ENCODE results near the gene P2RY6.
"Not testable (repeated sequence)": the region's sequence is repeated elsewhere in the genome, so short reads cannot be mapped to it uniquely, and the experiment has no call there.

Gene P2RY6

GRCh38 chr11:73271478-73271865, 666 bp upstream of the P2RY6 start:
- not testable (repeated sequence) for H3K4me3 ChIP-seq (ENCODE audit: low read length); DNase-seq (ENCODE audit: low read depth, low spot score)

- no peak overlapping the region for H3K4me3 ChIP-seq (ENCODE audit: low read length)
- DNase-seq (ENCODE audit: low read depth, low spot score): no peak
Observed at GRCh38 chr11:73272680-73273038, 521 bp downstream of the P2RY6 start.

- DNase-seq (ENCODE audit: low read depth, low spot score): no peak
- H3K4me3 ChIP-seq (ENCODE audit: low read length): no peak overlapping the region
Observed at GRCh38 chr11:73273222-73273895, 1.2 kb downstream of the P2RY6 start.

GRCh38 chr11:73274191-73274590, 2.1 kb downstream of the P2RY6 start:
- not testable (repeated sequence) for DNase-seq (ENCODE audit: low read depth, low spot score)

GRCh38 chr11:73274722-73275380, 2.7 kb downstream of the P2RY6 start:
- no peak for DNase-seq (ENCODE audit: low read depth, low spot score)
- H3K4me3 ChIP-seq (ENCODE audit: low read length): no peak overlapping the region

More at GRCh38 chr11:73274191-73274590, 2.1 kb downstream of the P2RY6 start:
- H3K4me3 ChIP-seq (ENCODE audit: low read length): not testable (repeated sequence)

GRCh38 chr11:73275381-73275750, 3.2 kb downstream of the P2RY6 start:
- no peak overlapping the region for H3K4me3 ChIP-seq (ENCODE audit: low read length)
- no peak for DNase-seq (ENCODE audit: low read depth, low spot score)

GRCh38 chr11:73277467-73277866, 5.3 kb downstream of the P2RY6 start:
- no peak overlapping the region for H3K4me3 ChIP-seq (ENCODE audit: low read length)
- DNase-seq (ENCODE audit: low read depth, low spot score): no peak

GRCh38 chr11:73280626-73281025, 8.5 kb downstream of the P2RY6 start:
- no peak overlapping the region for H3K4me3 ChIP-seq (ENCODE audit: low read length)
- DNase-seq (ENCODE audit: low read depth, low spot score): no peak

- DNase-seq (ENCODE audit: low read depth, low spot score): no peak
- H3K4me3 ChIP-seq (ENCODE audit: low read length): no peak overlapping the region
Observed at GRCh38 chr11:73281201-73281741, 9.1 kb downstream of the P2RY6 start.

GRCh38 chr11:73281796-73282660, 9.9 kb downstream of the P2RY6 start:
- no peak overlapping the region for H3K4me3 ChIP-seq (ENCODE audit: low read length)
- DNase-seq (ENCODE audit: low read depth, low spot score): no peak

GRCh38 chr11:73283276-73284000, 11.3 kb downstream of the P2RY6 start:
- DNase-seq (ENCODE audit: low read depth, low spot score): no peak
- no peak overlapping the region for H3K4me3 ChIP-seq (ENCODE audit: low read length)

GRCh38 chr11:73284106-73284505, 12.0 kb downstream of the P2RY6 start:
- no peak overlapping the region for H3K4me3 ChIP-seq (ENCODE audit: low read length)
- DNase-seq (ENCODE audit: low read depth, low spot score): no peak

- no peak for DNase-seq (ENCODE audit: low read depth, low spot score)
- no peak overlapping the region for H3K4me3 ChIP-seq (ENCODE audit: low read length)
Observed at GRCh38 chr11:73285721-73286120, 13.6 kb downstream of the P2RY6 start.

GRCh38 chr11:73286240-73286810, 14.2 kb downstream of the P2RY6 start:
- DNase-seq (ENCODE audit: low read depth, low spot score): no peak

GRCh38 chr11:73287400-73288101, 15.4 kb downstream of the P2RY6 start:
- DNase-seq (ENCODE audit: low read depth, low spot score): no peak

More at GRCh38 chr11:73286240-73286810, 14.2 kb downstream of the P2RY6 start:
- no peak overlapping the region for H3K4me3 ChIP-seq (ENCODE audit: low read length)

GRCh38 chr11:73288192-73288872, 16.2 kb downstream of the P2RY6 start:
- no peak overlapping the region for H3K4me3 ChIP-seq (ENCODE audit: low read length)
- DNase-seq (ENCODE audit: low read depth, low spot score): no peak

More at GRCh38 chr11:73287400-73288101, 15.4 kb downstream of the P2RY6 start:
- H3K4me3 ChIP-seq (ENCODE audit: low read length): no peak overlapping the region

- no peak overlapping the region for H3K4me3 ChIP-seq (ENCODE audit: low read length)
- DNase-seq (ENCODE audit: low read depth, low spot score): no peak
Observed at GRCh38 chr11:73288873-73289707, 17.0 kb downstream of the P2RY6 start.
